Stimulated activated CD4-positive, alpha-beta T cell treated with anti-CD3 and anti-CD28 coated beads, Interleukin-4, amount 100 ng/mL, for 1 hour (primary cell): ENCODE results near the gene RAPSN.
A peak's percentile ranks its signal among the peaks of the same experiment; 100 is the strongest.

Experiments used
- DNase-seq: peaks from one replicate; pipeline ENCODE4 v3.0.0-alpha.2; 2020

The RAPSN gene

DNA sequence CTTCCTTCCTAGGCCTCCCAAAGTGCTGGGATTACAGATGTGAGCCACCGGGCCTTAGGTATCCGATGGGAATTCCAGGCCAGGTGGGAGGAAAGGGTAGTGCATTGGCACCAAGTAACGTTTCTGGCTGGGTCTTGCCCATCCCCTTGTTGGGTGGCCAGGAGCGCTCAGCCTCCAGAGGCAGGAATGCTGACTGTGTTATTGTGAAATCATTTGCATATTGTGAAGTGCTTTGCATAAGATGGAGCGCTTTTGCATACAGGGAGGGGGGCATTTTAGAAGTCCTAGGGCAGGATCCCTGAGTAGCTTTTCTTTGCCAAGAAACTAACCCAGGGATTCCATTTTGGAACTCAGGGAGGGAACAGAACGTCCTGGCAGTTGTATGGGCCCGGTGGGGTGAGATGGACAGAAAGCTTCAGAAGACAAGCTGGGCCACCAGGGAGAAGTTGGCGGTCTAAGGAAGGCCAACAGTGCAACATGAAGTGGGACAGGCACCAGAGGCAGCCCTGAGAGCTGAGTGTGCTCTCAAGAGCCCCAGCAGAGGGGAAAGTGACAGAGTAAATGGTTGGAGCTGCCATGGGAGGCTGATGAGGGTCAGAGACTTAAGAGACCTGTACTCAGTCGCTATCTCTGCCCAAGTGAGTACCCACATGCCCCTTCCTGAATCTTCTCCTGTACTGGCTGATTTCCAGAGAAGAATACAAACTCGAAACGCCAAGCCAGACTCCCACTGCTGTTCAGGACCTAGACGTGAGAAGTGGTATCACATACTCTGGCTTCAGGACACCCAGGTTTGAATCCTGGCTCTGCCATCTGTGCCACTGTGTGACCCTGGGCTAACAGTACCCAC, 41.8 kb downstream of the RAPSN start:
- DNase-seq: no peak

DNA sequence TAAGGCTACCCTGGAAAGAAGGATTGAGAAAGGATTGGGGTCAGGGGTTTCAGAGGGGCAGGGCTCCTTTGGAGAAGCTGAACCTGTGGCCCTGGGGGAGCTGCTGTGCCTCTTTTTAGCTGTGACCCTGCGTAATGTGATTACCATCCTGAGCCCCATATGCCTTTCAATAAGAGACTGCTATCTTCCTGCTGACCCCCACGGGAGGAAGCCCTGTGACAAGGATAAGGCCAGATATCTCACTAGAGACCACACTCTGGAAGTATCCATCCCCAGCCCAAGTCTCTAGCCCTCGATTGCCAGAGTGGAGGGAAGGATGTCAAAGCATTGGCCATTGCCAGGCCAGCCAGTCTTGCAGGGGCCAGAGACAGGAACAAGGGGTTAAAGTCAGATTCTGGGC, 45.4 kb downstream of the RAPSN start:
- no peak for DNase-seq

DNA sequence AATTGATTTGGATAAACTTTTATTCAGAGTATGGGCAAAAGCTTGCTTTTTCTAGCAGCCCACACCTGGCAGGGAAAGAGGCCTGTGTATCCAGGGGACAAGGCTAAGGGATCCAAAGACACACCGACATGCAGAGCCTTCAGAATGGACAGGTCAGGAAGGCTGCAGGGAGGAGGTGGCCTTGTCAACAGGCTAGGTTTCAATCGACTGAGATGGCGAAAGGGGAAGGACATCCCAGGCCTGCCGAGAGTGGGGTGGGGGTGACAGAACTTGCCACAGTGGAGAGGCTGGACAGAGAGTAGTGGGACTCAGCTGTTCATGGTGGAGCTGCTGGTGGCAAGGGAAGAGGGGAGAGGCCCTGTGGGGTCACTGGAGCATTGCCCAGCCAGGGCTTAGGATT, 45.8 kb downstream of the RAPSN start:
- no peak for DNase-seq

DNA sequence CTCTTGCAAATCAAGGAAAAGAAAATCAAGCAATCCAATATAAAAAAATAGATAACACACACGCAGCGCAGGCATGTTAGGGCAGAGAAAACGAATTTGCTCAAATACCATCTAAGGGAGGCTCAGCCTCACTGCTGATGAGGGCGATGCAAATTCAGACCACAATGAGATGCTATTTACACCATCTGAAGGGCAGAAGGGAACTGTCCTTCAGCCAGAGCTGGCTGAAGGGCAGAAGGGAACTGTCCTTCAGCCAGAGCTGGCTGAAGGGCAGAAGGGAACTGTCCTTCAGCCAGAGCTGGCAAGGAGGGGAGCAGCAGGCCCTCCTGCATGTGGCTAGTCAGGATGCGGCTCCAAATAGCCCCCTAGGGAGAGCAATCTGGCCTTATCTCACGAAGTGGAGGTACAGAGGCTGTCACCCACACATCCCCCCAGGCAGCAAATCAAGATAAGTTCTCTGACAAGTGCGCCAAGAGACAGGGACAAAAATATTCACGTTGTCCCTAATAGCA, 48.1 kb downstream of the RAPSN start:
- no peak for DNase-seq

DNA sequence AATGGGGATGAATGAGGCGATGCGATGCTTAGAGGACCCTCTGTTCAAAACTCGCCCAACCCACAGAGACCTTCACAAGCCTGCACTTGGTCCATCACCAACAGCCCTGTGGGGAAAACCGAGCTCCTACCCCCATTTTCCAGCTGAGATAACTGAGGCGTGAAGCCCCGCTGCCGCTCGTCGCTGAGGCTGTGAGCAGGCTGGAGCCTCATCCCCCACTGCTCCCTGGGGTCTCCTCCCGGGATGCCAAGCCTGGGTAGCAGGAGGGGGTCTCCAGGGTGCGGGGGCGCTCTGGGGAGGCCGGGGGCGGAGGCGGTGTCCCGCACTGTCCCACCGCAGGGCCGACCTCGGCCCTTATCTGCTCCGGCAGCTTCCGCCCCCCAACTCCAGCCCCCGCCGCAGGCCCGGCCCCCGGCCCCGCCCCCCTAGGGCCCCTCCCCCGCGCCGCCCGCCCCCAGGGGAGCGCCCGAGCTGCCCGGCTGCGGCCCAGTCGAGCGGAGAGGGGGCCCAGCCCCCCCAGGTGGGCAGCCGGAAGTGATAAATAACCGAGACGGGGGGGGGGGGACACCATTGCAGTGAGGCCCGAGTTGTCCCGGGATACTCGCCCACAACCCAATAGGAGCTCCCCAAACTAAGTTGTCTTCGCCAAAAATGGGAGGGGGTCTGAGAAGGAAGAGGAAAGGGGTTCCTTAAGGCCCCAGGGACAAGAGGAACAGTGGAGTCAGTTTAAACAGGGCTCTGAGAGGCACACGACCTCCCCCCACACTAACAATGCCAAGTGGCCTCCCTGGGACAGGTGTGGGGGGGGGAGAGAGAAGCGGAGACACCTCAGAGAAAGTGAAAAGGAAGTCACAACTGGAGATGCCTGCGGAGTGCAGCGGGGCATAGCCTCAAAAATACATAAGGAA, 48.8 kb downstream of the RAPSN start:
- DNase-seq: peak; percentile 41

DNA sequence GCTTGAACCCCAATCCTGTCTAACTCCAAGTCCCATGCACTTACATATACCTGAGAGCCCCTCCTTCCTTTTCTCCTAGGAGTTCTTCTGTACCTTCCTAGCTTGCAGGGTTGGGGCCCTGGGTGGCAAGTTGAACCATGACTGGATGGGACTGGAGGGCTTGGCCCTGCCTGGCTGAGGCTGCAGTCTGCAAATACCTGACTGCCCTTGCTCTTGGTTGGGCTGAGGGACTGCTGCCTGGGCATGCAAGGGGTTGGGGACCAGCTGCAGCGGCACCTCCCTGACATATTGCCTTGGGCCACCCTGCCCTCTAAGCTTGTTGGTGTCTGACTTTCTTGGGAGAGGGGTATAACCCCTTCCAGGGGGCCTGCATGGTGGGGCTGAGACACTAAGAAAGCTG, 50.4 kb downstream of the RAPSN start:
- DNase-seq: no peak

DNA sequence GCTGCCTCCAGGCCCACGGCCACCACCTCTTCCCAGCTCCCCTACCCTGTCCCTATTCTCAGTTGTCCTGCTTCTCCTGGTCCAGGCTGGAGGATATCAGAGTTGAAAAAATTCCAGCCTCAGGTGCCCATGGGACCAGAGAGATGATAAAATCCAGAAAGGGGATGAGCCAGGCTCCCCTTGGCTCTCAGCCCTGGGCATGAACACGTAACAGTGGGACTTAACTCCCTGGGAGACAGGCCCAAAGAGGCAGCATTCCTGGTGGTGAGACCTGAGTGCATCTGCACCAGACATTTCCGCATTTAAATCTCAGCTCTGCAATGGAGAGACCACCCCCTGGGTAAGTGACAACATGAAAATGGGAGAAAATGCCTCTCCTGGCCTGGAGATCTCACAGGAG, 50.9 kb downstream of the RAPSN start:
- DNase-seq: no peak

DNA sequence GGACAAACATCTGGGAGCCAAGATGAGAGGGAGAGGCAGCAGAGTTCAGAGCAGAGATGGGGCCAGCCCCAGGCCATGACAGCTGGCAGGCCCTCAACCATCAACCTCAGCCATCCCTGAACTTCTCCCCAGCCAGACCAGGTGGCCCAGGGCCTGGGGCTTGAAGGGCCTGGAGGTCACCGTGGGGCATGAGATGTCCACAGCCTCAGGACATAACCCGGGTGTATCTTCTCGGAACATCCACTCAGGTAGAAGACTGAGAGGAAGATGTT, 53.0 kb downstream of the RAPSN start:
- DNase-seq: no peak

DNA sequence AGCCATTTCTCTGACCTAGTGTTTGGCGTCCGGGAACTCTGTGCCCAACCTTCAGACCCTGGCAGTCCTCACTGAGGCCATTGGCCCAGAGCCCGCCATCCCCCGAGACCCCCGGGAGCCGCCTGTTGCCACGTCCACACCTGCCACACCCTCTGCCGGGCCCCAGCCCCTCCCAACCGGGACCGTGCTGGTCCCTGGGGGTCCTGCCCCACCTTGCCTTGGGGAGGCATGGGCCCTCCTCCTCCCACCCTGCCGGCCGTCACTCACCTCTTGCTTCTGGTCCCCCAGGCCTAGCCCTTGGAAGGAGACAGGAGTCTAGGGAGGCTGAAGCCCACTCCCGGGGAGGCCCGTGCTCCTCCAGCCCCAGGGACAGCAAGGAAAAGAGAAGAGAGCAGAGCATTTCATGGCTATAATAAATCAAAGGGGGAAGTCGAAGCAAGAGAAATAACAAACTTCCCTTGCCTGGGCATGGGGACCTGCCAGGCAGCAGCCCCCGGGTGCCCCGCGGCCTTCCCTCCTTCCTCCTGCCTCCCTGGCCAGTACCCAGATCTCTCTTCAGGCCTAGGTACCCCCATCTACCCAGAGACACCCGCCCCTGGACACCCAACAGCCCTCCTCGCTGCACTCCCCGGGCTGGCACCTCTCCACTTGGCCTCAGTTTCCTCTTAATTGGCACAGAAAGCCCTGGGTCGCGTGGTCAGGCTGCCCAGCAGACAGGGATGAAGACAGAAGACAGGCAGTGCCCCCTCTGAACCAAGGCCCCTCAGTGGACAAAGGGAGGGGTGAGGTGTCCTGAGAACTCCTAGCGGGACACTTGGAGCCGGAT, 53.5 kb downstream of the RAPSN start:
- DNase-seq: no peak

DNA sequence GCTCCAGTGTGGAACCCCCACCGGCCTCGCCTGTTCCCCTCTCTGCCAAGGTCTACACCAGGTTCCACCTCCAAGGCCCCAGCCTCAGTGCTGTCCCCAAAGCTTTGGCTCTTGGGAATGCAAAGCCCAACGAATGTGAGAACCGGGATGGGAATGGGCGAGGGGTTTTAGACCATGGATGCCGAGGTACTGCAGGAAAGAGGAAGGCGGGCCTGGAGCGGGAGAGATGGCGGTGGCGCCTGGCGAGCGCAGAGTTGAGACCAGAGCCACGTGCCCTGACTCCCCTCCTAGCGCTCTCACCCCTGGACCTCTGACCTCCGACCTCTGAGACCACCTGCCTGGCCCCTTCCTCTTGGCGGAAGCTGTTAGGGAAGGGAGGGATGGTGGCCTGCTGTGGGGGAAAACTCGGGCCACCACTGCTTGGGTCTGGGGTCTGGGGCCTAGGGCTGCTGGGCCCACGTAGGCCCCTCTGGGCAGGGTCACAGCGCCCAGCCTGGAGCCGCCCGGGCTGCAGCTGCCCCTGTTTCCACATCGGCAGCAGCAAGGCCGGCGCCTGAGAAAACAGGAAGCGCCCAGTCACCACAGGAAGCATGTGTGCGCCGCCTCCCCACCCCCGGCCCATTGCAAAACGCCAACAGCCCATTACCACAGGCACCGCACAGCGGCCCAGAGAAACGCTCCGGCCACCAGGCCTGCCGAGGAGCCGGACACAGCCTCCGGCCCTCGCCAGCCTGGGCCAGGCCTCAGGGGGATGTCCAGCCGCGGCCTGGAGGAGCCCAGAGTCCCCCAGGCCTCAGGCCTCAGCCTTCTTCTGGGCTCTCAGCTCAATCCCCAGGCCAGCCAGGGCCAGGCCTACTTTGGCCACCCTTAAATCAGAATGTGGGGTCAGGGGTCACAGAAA, 54.4 kb downstream of the RAPSN start:
- peak; percentile 65 for DNase-seq

DNA sequence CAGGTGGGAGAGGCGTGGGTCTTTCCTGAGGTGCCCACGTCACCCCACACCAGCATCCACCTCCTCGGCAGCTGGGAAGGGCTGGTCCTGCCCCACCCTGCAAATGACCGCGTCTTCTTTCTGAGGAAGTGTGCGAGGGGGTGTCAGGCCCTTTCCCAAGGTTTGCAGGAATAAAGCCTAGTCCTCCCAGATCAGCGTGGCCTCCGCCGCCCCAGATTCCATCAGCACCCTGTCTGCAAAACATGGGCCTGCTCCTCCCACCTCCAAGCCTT, 55.0 kb downstream of the RAPSN start:
- no peak for DNase-seq

DNA sequence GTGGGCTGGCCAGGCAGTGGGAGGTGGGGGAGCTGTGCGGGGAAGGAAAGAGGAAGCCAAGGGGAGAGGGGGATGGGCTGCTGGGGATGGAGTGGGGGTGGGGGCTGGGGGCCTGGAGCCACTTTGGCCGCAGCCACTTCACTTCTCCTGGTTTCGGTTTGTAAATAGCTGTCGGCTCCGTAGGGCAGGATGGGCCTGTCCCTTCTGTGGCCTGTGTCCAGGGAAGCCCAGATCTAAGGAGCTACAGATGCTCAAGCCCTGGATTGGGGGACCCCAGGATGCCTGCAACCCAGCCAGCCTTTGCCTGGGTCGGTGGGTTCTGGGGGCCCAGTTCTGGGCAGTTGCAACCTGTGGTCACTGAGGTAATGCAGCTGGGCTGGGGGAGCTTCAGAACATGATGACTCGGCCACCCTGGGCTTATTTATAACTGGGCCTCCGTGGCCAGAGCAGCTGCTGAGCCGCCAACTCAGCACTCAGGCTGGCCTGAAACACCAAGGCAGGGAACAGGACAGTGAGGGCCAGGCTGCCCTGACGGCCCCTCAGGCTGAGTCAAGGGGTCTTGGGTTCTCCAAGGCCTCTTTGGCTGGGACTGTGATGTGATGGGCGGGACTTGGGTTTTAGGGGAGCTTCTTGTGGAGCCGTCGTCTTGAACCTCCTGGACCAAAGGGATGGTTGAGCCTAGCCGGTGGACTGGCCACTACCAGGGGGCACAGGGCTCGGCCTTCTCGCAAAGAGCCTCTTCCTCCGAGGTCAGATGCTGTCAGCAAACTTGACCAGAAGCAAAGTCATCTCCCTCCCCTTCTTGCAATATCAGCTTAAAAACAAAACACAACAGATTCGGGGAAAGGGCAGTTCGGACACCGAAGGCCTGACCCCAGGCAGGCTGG, 55.5 kb downstream of the RAPSN start:
- no peak for DNase-seq

DNA sequence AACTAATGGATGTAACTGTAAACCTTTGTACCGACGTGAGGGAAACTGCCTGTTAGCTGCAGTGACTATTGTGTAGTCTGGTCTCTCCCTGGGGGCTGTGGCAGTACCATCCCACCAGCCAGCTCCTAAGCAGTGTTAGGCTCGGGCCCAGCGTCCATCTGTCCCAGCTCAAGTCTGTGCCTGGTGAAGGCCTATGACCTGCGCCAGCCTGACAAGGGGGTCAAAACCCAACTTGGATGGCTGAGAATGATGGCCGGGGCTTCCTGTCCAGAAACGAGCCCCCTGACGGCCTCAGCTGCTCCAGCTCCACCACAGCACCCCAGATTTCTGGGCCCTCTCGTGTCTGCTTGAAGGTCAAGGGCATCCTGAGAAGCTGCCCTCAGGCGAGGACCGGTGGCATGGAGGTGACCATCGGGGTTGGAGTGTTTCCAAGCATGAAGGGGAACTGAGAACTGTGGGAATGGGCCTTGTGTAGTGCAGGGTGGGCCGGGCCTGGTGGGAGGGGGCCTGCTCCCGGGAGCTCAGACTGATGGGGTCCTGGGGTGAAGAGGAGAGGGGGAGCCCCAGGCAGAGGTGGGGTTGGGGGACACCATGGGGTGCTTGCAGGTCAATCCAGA, 56.3 kb downstream of the RAPSN start:
- no peak for DNase-seq

DNA sequence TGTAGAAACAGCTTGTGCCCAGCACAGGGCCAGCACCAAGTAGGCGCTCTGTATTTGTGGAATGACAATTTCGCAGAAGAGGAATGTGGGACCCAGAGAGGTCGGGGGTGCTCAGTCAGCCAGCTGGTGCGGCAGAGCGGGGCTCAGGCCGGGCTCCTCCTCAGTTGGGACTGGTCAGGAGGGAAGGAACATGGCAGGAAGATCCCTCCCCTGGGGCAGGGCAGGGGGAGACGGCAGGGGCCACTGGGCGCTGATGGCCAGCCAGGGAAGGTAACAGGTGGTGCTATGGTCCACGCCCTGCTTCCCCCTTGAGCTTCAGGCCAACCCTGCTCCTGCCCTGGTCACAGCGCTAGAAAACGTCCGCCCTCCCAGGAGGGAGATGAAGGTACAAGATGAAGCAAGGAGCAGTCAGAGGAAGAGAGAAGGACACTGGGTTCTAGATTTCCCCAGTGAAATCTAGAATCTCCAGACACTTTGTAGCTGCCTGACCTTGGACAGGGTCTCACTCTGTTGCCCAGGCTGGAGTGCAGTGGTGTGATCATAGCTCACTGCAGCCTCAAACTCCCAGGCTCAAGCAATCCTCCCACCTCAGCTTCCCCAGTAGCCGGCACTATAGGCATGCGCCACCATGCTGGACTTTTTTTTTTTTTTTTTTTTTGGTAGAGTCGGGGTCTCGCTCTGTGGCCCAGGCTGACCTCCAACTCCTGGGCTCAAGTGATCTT, 57.1 kb downstream of the RAPSN start:
- no peak for DNase-seq

DNA sequence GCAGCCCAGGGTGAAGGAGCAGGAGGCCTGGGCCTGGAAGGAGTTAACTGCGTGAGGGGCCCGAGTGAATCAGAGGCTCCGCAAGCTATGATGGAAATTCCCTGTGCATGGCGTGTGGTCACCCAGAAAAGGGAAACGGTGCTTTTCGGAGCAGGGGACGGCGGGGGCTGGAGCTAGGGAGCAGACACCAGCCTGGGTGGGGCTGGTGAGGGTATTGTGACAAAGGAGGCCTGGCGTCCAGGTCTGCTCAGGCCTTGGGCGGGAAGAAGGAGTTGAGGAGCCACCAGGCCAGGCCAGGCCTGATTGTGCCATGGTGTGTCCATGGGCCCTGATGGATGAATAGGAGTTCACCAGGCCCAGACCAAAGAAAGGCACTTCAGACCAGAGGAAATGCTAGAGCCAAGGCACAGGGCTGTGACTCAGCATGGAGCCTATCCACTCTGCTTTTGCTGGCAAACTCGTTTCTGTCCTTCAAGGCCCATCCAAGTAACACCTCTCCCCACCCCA, 57.8 kb downstream of the RAPSN start:
- no peak for DNase-seq

DNA sequence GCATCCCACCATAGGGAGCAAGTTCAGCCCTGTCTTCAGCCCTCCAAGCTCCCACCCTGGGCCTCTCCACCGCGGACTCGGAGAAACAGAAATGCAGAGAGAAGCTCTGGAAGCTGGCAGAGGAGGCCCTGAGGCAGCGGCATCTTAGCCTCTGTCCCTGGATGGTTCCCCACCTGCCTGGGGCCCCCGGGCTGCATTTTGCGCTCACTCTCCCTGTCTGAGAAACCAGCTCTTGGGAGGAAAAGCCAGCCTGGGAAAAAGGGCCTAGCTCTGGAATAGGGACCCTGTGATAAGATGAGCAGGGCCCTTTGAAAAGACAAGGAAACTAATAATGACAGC, 58.5 kb downstream of the RAPSN start:
- DNase-seq: no peak

DNA sequence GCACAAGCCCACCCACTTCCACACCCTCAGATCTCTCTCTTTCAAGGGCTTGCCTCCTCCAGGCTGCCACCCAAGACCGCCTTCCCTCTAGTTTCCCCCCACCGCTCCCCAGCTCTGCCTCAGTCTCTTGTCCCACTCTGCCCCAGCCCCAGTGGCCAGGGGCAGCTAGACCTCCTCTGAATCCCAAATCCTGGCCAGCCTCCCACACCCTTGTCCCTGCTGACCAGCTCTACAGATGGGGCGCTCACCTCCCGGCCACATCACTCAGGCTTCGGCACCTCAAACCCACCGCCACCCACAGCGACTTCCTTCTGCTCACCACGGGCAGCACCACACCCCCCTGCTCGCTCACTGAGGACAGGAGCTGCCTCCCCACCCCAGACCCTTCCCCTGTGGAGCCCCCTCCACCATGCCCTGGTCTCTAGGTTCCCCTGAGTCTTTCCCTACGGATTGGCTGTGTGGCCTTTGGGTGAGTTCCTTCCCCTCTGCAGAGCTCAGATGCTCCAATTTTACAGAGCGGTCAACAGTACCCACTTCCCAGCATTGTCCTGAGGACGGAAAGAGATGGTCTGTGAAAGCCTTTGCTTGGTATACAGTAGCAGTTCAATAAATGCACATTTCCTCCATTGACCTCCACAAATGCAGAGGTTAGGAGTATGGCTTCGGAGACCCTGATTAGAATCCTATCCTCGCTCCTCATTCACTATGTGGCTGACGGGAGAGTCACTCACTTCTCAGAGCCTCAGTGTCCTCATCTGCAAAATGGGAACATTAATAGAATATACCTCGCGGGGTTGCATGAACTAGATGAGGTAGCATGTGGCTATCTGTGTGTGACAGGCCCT, 59.1 kb downstream of the RAPSN start:
- DNase-seq: no peak

DNA sequence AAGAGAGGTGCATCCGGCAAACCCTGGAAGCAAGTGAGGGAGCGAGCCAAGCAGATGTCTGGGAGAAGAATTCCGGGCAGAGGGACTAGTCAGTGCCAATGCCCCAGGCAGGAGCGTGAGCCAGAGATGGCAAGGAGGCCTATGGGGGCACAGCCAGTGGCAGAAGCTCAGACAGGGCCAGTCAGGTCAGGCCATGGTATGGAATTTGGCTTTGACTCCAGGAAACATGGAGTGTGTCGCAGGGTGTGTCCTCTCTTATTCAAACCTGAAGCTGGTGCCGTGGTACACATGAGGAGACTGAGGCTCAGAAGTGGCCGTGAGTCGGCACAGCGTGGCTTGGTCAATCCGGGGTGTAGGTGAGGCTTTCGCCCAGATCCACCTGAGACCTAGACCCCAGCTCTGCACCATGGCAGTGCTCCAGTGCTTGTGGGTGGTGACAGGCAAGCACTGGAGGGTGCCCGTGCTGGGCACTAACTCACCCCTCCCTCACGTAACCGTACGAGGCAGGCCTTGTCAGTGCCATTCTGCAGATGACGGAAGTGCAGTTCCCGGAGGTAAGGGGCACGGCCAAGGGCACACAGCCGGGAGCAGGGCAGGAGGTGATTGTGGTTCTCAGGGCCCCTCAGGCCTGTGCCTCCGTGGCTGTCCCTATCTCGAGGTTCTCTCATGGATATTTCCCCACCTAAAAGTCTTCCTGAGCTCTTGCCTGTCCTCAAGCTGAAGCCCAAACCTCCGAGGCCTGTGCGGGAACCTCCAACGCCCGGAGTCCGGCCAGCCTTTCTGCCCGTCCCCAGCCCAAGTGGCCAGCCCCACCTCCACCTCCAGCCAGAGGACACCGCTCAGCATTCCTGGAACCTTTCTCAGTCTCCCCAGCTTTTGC, 60.0 kb downstream of the RAPSN start:
- DNase-seq: no peak
